ENCODE results near the gene ADI1.

GRCh38 chr2:3547915-3548314 is 28.6 kb upstream of the ADI1 start:
- TF ChIP-seq POLR2A (IDR thresholded peaks at IDR 0.05; ENCODE audit: low read depth, low read length) (no peak), POLR2AphosphoS5 (IDR thresholded peaks at IDR 0.05; ENCODE audit: low read depth, low read length) (no peak), TAF1 (IDR thresholded peaks at IDR 0.05; ENCODE audit: borderline replicate concordance, low read depth, low read length) (no peak)

Data from GM12892 (cell line).